IMR-90 (cell line): ENCODE results near the gene DSP. TPM values are rescaled to one million over a fixed set of nuclear protein-coding genes. Genes with fewer than 3 reads are reported as not detected.

Experiments
- ATAC-seq: fragments of 200-7000 bp; cut with Tn5 transposase; 2 replicates; pipeline ENCODE4 v1.9.1; 2020; ENCODE audit warnings: low read depth, mild to moderate bottlenecking, moderate library complexity
- BruUV-seq: library from RNA; stranded (reverse); fragments of 400-500 nt; replicated peaks from 2 replicates; lab custom pipeline; 2021; lab: Mats Ljungman, UMichigan
- CTCF ChIA-PET: fragments of 300-600 bp; formaldehyde crosslinking; extraction: SDS; loops from one replicate; lab custom pipeline; 2021; ENCODE audit warnings: antibody characterized with exemption; lab: Yijun Ruan, JAX
- POLR2A ChIA-PET: fragments of 300-600 bp; sonication (Branson Sonifier 250); formaldehyde crosslinking; loops from one replicate; lab custom pipeline; 2022; ENCODE audit warnings: antibody characterized with exemption; ENCODE audit not compliant: unreplicated experiment; lab: Charles Lee
- DNase-seq: peaks from one replicate; pipeline ENCODE4 v3.0.0; 2013
- H2AFZ ChIP-seq: replicated peaks from 2 replicates; pipeline ENCODE3; 2013; ENCODE audit warnings: low read length, mild to moderate bottlenecking; ENCODE audit not compliant: poor library complexity
- H2AK5ac ChIP-seq: 2 replicates; pipeline ENCODE4 v1.6.1; 2013; ENCODE audit warnings: low read depth, low read length, inconsistent platforms
- H2AK9ac ChIP-seq: replicated peaks from 2 replicates; pipeline ENCODE3; 2013; ENCODE audit warnings: mild to moderate bottlenecking, low read depth, low read length, moderate library complexity; ENCODE audit not compliant: poor library complexity
- H2BK120ac ChIP-seq: 2 replicates; pipeline ENCODE4 v1.6.1; 2013; ENCODE audit warnings: low read depth, low read length, inconsistent platforms
- H2BK15ac ChIP-seq: 3 replicates; pipeline ENCODE4 v1.6.1; 2013; ENCODE audit warnings: low read depth, low read length, inconsistent platforms
- H2BK20ac ChIP-seq: 2 replicates; pipeline ENCODE4 v1.6.1; 2013; ENCODE audit warnings: low read depth, mild to moderate bottlenecking, inconsistent platforms, low read length, moderate library complexity
- H2BK5ac ChIP-seq: 2 replicates; pipeline ENCODE4 v1.6.1; 2013; ENCODE audit warnings: mild to moderate bottlenecking, low read depth, low read length, inconsistent platforms; ENCODE audit not compliant: poor library complexity, severe bottlenecking
- H3K14ac ChIP-seq: replicated peaks from 2 replicates; pipeline ENCODE4 v1.6.1; 2013; ENCODE audit warnings: low read depth, low read length, inconsistent platforms
- H3K18ac ChIP-seq: 2 replicates; pipeline ENCODE4 v1.6.1; 2013; ENCODE audit warnings: low read depth, low read length, control low read depth
- H3K23ac ChIP-seq: 2 replicates; pipeline ENCODE4 v1.6.1; 2013; ENCODE audit warnings: low read depth, low read length, inconsistent platforms
- H3K27ac ChIP-seq: 2 replicates; pipeline ENCODE4 v1.5.1; 2013; ENCODE audit warnings: mild to moderate bottlenecking, control low read depth, low read length; ENCODE audit not compliant: insufficient read depth
- H3K27me3 ChIP-seq: 2 replicates; pipeline ENCODE4 v1.6.1; 2013; ENCODE audit warnings: low read length; ENCODE audit not compliant: control insufficient read depth, insufficient read depth
- H3K36me3 ChIP-seq: 2 replicates; pipeline ENCODE4 v1.6.1; 2013; ENCODE audit warnings: low read length, mixed read lengths; ENCODE audit not compliant: control insufficient read depth, insufficient read depth
- H3K4ac ChIP-seq: 2 replicates; pipeline ENCODE4 v1.6.1; 2013; ENCODE audit warnings: low read depth, low read length, inconsistent platforms
- H3K4me1 ChIP-seq: 2 replicates; pipeline ENCODE4 v1.6.1; 2013; ENCODE audit warnings: low read length, mixed read lengths; ENCODE audit not compliant: control insufficient read depth, insufficient read depth
- H3K4me2 ChIP-seq: 2 replicates; pipeline ENCODE4 v1.6.1; 2013; ENCODE audit warnings: low read depth, mild to moderate bottlenecking, control low read depth, low read length, moderate library complexity
- H3K4me3 ChIP-seq: 2 replicates; pipeline ENCODE4 v1.5.1; 2013; ENCODE audit warnings: low read depth, mild to moderate bottlenecking, control low read depth, low read length, moderate library complexity; ENCODE audit not compliant: insufficient read depth
- H3K56ac ChIP-seq: 2 replicates; pipeline ENCODE4 v1.6.1; 2013; ENCODE audit warnings: low read length, inconsistent platforms; ENCODE audit not compliant: insufficient read depth; ENCODE audit errors: extremely low read depth
- H3K79me1 ChIP-seq, 2 experiments: 2 replicates each; pipeline ENCODE4 v1.6.1; 2013; ENCODE audit warnings: low read length in 2 of 2, inconsistent platforms in 1 of 2, low read depth in 1 of 2
- H3K9ac ChIP-seq: 2 replicates; pipeline ENCODE4 v1.6.1; 2013; ENCODE audit warnings: low read depth, low read length, control low read depth
- H3K9me1 ChIP-seq: 2 replicates; pipeline ENCODE4 v1.6.1; 2013; ENCODE audit warnings: low read length, inconsistent platforms; ENCODE audit not compliant: insufficient read depth
- H3K9me3 ChIP-seq: 2 replicates; pipeline ENCODE4 v1.6.1; 2013; ENCODE audit warnings: low read length; ENCODE audit not compliant: control insufficient read depth, insufficient read depth
- H4K20me1 ChIP-seq: 2 replicates; pipeline ENCODE4 v1.6.1; 2013; ENCODE audit warnings: low read length, inconsistent platforms; ENCODE audit not compliant: insufficient read depth
- H4K5ac ChIP-seq: 2 replicates; pipeline ENCODE4 v1.6.1; 2013; ENCODE audit warnings: mild to moderate bottlenecking, low read depth, low read length, control low read depth
- H4K8ac ChIP-seq, 2 experiments: 2 replicates each; pipeline ENCODE4 v1.6.1; 2013; ENCODE audit warnings: low read depth in 2 of 2, low read length in 2 of 2, control low read depth in 1 of 2, inconsistent platforms in 1 of 2
- H4K91ac ChIP-seq: 2 replicates; pipeline ENCODE4 v1.6.1; 2013; ENCODE audit warnings: low read depth, low read length, inconsistent platforms; ENCODE audit not compliant: insufficient read depth
- BHLHE40 ChIP-seq: fragments of 150-350 bp; IDR thresholded peaks from 2 replicates; pipeline ENCODE4 v1.6.1; 2016; ENCODE audit warnings: mild to moderate bottlenecking, low read depth, low read length
- ELK1 ChIP-seq: fragments of 150-350 bp; IDR thresholded peaks from 2 replicates; pipeline ENCODE4 v1.6.1; 2016; ENCODE audit warnings: low read depth, mild to moderate bottlenecking, low read length, moderate library complexity, borderline replicate concordance
- WGBS, 2 experiments: methylation state at CpG; one replicate each; pipeline versions ENCODE4 v1.1.5 to v1.1.7; 2013; ENCODE audit warnings: missing lambda C conversion rate in 2 of 2; ENCODE audit not compliant: insufficient read length in 1 of 2; ENCODE audit errors: extremely low coverage in 2 of 2; 5-methylcytosine and 5-hydroxymethylcytosine counted together
- dilution Hi-C: fragments of 300-500 bp; cut with HindIII; formaldehyde crosslinking; loops from one replicate; pipeline ENCODE4 v1.14.3; 2018; ENCODE audit warnings: low sequenced_read_pairs; ENCODE audit not compliant: unreplicated experiment
- in situ Hi-C: fragments of 300-500 bp; cut with MboI; formaldehyde crosslinking; loops from 3 replicates; pipeline ENCODE4 v1.14.3; 2019; ENCODE audit warnings: low sequenced_read_pairs, inconsistent platforms, mixed read lengths
- intact Hi-C: fragments of 100-400 bp; cut with micrococcal nuclease; formaldehyde crosslinking; loops from 2 replicates; pipeline ENCODE4 v1.10.0; 2022
- polyA plus RNA-seq, 3 experiments: library from polyadenylated mRNA; depleted of rRNA; stranded (reverse); fragments of >200 nt; gene quantifications; 2 replicates each; pipeline ENCODE4 v1.2.3, GENCODE V29; 2012; ENCODE audit warnings: low replicate concordance in 1 of 3
- total RNA-seq: library from RNA; depleted of rRNA; stranded (reverse); fragments of >200 nt; gene quantifications from 2 replicates; pipeline ENCODE4 v1.2.3, GENCODE V29; 2012

The DSP gene
- total and polyA plus RNA-seq, 2 of the 4 experiments (the other 2 are of a cell fraction) = 7.1 to 20.1 TPM

GRCh38 chr6:7535498-7535897 lies 6.0 kb upstream of the DSP start:
- DNase-seq (peak; percentile 73), ATAC-seq (no peak)
- H2AFZ ChIP-seq = peak overlapping the region; percentile 78
- H3K56ac ChIP-seq = no peak overlapping the region
- H4K20me1 ChIP-seq = no peaks in the 10 kb centered on the region
- H2BK120ac ChIP-seq = peak overlapping the region; percentile 87
- 33% methylated on average over 1 of the region's 5 CpGs; no CpG with 5 or more reads in 1 of the 2 experiments for WGBS, 2 experiments
- CTCF ChIA-PET = no interaction called here
- peaks cover 2% of the 10 kb centered on the region; the same call in 1 of the 2 replicates for H3K27me3 ChIP-seq
- H3K4me3 ChIP-seq = no peak overlapping the region
- H4K5ac ChIP-seq = peak overlapping the region; percentile 58; the same call in 1 of the 2 replicates
- H3K4ac ChIP-seq = peak overlapping the region; percentile 87
- H3K23ac ChIP-seq = peak overlapping the region; percentile 72; the same call in 1 of the 2 replicates
- intact Hi-C loops (no loop called here), in situ Hi-C loops (no loop called here), dilution Hi-C loops (no loop called here)
- peak overlapping the region; percentile 74; the same call in 1 of the 2 replicates for H3K18ac ChIP-seq
- H2AK5ac ChIP-seq = no peak overlapping the region; the same call in 1 of the 2 replicates
- H3K79me1 ChIP-seq = peaks cover 0 to 4% of the 10 kb centered on the region in 2 experiments; a peak in 1 of 4 replicates
- H2BK5ac ChIP-seq = peak overlapping the region; percentile 90
- peak overlapping the region; percentile 64; the same call in 1 of the 2 replicates for H2BK20ac ChIP-seq
- peak overlapping the region; percentile 82; the same call in 1 of the 3 replicates for H2BK15ac ChIP-seq
- peak overlapping the region; percentile 69; the same call in 1 of the 2 replicates for H3K4me2 ChIP-seq
- peaks cover 8% of the 10 kb centered on the region; the same call in 1 of the 2 replicates for H3K9me1 ChIP-seq
- H4K91ac ChIP-seq = peak overlapping the region; percentile 63
- no TSS peak for BruUV-seq
- POLR2A ChIA-PET = no interaction called here
- no peak overlapping the region for H3K27ac ChIP-seq
- H3K14ac ChIP-seq = peak overlapping the region; percentile 89; the same call in 1 of the 2 replicates
- peak overlapping the region; percentile 71 to 75; a peak in 3 of 4 replicates for H4K8ac ChIP-seq
- TF ChIP-seq BHLHE40 = peak; percentile 13; the same call in 1 of the 2 replicates
- TF ChIP-seq ELK1 = no peak
- H3K4me1 ChIP-seq = peaks cover 5% of the 10 kb centered on the region
- H2AK9ac ChIP-seq = peak overlapping the region; percentile 67
- H3K9me3 ChIP-seq = no peaks in the 10 kb centered on the region
- H3K36me3 ChIP-seq = no peaks in the 10 kb centered on the region
- no peak overlapping the region for H3K9ac ChIP-seq
